ENCODE results near the gene ADCK2. TPM values are rescaled to one million over a fixed set of nuclear protein-coding genes. Genes with fewer than 3 reads are reported as not detected.
"Not testable (repeated sequence)": the region's sequence is repeated elsewhere in the genome, so short reads cannot be mapped to it uniquely, and the experiment has no call there.

ADCK2 gene, protein sequence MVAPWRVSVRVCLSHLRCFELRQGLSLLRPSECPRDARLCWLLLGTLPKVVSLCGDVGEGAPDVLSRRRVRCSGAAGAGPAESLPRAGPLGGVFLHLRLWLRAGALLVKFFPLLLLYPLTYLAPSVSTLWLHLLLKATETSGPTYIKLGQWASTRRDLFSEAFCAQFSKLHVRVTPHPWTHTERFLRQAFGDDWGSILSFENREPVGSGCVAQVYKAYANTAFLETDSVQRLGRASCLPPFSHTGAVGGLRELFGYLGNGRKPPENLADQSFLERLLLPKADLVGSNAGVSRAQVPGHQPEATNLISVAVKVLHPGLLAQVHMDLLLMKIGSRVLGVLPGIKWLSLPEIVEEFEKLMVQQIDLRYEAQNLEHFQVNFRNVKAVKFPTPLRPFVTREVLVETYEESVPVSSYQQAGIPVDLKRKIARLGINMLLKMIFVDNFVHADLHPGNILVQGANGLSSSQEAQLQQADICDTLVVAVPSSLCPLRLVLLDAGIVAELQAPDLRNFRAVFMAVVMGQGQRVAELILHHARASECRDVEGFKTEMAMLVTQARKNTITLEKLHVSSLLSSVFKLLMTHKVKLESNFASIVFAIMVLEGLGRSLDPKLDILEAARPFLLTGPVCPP
- 10 to 100 TPM; 19.8 to 40.4 (median 25.8) TPM for total RNA-seq

DNA sequence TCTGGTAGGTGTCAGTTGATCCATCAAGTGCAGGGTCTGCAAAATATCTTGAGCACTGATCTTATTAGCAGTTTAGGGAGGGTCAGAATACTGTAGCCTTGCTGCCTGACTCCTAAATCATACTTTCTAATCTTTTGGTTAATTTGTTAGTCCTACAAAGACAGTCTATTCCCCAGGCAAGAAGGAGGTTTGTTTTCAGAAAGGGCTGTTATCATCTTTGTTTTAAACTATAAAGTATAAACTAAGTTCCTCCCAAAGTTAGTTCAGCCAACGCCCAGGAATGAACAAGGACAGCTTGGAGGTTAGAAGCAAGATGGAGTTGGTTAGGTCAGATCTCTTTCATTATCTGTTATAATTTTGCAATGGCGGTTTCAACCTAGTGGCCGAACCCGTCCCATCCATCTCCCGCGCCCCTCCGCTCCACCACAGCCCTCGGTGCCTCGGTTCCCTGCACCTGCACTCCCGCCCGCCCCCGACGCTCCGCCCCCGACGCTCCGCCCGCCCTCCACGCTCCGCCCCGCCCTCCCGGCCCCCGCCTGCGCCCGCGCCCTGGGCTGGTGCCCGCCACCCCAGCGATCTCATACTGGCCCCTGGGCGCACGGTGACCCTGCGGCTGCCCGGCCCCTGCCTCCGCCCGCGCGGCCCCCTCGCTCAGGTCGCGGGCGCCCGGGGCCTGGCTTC is at the start of gene ADCK2:
Gene ADCK2 (plus strand): TSS at position 564 of the 681 bp plus-strand sequence. CDS start 386 bp downstream, outside the sequence.
- TF ChIP-seq POLR2A (IDR thresholded peaks at IDR 0.05), result peak in 1 of 2 donors; percentile 42
- TF ChIP-seq, protein P1, sequence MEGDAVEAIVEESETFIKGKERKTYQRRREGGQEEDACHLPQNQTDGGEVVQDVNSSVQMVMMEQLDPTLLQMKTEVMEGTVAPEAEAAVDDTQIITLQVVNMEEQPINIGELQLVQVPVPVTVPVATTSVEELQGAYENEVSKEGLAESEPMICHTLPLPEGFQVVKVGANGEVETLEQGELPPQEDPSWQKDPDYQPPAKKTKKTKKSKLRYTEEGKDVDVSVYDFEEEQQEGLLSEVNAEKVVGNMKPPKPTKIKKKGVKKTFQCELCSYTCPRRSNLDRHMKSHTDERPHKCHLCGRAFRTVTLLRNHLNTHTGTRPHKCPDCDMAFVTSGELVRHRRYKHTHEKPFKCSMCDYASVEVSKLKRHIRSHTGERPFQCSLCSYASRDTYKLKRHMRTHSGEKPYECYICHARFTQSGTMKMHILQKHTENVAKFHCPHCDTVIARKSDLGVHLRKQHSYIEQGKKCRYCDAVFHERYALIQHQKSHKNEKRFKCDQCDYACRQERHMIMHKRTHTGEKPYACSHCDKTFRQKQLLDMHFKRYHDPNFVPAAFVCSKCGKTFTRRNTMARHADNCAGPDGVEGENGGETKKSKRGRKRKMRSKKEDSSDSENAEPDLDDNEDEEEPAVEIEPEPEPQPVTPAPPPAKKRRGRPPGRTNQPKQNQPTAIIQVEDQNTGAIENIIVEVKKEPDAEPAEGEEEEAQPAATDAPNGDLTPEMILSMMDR (IDR thresholded peaks at IDR 0.05), result no peak
- no peaks in the 10 kb centered on the region for H3K27me3 ChIP-seq
- peak within 1 kb of the TSS; percentile 68 to 97 (median 82) for H3K4me3 ChIP-seq
- H3K36me3 ChIP-seq, result no peaks in the 10 kb centered on the region
- DNase-seq, result peak in 2 of 3 donors; percentile 74 to 82
- H3K9me3 ChIP-seq, result no peaks in the 10 kb centered on the region
- peaks cover 0 to 25% (median 8%) of the 10 kb centered on the region in 4 donors for H3K4me1 ChIP-seq
- H3K27ac ChIP-seq, result peak within 1 kb of the TSS; percentile 84 to 91 (median 89)

DNA sequence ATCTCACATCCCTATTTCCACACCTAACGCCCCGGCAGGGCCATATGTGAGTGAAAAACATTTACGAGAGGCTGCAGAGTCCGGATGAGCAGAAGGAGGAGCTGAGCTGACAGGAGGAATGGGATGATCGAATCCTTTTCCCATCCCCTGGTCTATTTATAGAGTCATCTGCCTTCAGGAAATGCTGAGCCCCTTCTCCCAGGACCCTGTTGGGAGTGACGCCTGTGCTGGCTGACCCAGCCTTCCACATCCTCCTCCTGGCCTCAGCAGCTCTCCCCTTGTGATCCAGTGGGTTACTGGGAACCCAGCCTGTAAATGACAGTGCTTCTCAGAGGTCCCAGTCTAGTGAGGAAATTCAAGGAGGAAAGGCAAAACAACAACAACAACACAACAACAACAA is 48.8 kb upstream of the ADCK2 start:
- H3K9me3 ChIP-seq, result no peaks in the 10 kb centered on the region
- TF ChIP-seq POLR2A (IDR thresholded peaks at IDR 0.05), result no peak
- TF ChIP-seq, protein P1 (IDR thresholded peaks at IDR 0.05), result no peak
- no peaks in the 10 kb centered on the region for H3K36me3 ChIP-seq
- no peak overlapping the region for H3K4me3 ChIP-seq
- peaks cover 0 to 8% (median 0%) of the 10 kb centered on the region in 4 donors for H3K4me1 ChIP-seq
- H3K27me3 ChIP-seq, result no peaks in the 10 kb centered on the region
- peak overlapping the region in 2 of 4 donors; percentile 10 to 62 for H3K27ac ChIP-seq
- DNase-seq, result no peak

DNA sequence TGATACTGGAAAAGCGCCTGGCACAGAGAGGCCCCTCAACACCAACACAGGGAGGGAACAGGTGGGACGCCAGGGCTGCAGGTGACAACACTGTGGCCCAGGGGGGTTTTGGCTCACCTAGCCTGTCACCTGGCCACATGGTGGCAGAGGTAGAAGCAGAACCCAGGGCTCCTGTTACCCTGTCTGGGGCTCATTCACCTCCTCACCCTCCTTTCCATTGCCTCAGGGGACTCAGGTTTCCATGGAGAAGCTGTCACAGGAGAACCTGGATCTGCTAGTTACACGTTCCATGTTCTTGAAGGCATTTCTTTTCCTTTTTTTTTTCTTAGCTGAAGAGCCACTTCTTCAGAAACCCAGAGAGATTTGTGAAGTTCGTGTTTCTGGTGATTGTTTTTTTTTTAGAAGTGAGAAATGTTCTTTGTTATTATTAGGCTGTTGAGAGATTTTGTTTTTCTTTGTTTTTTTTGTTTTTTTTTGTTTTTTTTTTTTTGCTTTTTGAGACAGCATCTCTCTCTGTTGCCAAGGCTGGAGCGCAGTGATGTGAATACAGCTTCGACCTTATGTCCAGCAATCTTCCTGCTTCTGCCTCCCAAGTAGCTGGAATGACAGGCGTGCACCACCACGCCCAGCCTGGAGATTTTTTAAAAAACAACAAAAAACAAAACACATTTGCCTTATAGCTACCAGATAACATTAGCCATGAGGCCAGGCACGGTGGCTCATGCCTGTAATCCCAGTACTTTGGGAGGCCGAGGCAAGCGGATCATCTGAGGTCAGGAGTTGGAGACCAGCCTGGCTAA is 48.2 kb upstream of the ADCK2 start:
- H3K27me3 ChIP-seq, result no peaks in the 10 kb centered on the region
- H3K9me3 ChIP-seq, result no peaks in the 10 kb centered on the region
- TF ChIP-seq, protein P1 (IDR thresholded peaks at IDR 0.05), result no peak
- no peak for TF ChIP-seq POLR2A (IDR thresholded peaks at IDR 0.05)
- DNase-seq, result no peak
- no peaks in the 10 kb centered on the region for H3K36me3 ChIP-seq
- peak overlapping the region in 2 of 4 donors; percentile 10 to 62 for H3K27ac ChIP-seq
- peaks cover 0 to 8% (median 0%) of the 10 kb centered on the region in 4 donors for H3K4me1 ChIP-seq
- no peak overlapping the region for H3K4me3 ChIP-seq

DNA sequence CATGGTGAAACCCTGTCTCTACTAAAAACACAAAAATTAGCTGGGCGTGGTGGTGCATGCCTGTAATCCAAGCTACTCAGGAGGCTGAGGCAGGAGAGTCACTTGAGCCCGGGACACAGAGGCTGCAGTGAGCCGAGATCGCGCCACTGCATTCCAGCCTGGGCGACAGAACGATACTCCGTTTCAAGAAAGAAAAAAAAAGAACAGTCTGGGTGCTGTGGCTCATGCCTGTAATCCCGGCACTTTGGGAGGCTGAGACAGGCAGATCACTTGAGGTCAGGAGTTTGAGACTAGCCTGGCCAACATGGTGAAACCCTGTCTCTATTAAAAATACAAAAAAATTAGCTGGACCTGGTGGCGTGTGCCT is 47.6 kb upstream of the ADCK2 start:
- H3K27me3 ChIP-seq, H3K4me1 ChIP-seq, DNase-seq, H3K4me3 ChIP-seq, H3K9me3 ChIP-seq, H3K36me3 ChIP-seq: not testable (repeated sequence)
- peak overlapping the region in 1 of 4 donors; percentile 62 for H3K27ac ChIP-seq

DNA sequence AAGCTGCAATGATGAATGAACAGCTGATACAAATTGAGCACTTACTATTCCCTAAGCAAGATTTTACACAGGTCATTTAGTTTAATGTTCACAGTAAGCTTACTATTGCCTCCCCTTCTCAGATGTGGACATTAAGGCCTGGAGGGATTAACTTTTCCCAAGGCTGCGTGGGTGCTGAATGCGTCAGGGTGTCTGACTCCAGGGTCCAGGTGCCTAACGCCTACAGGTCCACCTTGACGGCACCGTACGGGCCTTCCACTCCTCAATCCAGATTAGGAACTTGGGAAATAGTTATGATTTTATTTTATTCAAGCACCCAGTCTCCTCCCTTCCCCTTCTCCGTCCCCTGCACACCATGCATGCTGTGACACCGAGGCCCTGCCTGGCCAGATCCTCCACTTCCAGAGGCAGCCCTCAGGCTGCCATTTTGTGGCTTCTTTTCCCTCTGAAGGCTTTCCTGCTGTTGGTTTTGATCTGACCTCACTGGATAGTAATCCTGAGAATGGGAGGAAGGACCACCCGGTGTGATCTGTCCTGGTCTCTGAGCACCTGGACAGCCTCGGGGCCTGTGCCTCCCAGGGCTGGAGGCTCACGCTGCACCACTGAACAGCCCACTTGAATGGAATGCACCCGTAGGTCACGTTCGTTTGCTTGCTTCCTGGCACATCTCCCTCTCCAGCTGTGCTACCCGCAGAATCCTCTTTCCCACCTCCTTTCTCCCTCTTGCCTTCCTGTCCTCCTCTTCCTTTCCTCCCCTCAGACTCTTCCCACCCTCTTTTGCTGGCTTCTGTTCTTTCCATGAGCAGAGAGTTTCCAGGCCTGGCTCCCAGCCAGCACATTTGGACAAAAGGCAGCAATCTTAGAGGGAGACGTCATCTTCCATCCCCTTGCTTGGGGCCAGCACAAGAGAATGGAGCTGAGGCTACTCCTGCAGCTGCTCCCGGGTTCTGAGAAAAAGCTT is 46.6 kb upstream of the ADCK2 start:
- DNase-seq, result peak in 2 of 3 donors; percentile 63 to 83
- Histone ChIP-seq H3K4me3 (no peak overlapping the region), H3K27ac (peak overlapping the region; percentile 5 to 70 (median 43)), H3K36me3 (no peaks in the 10 kb centered on the region), H3K4me1 (peaks cover 0 to 10% (median 0%) of the 10 kb centered on the region in 4 donors), H3K27me3 (no peaks in the 10 kb centered on the region), H3K9me3 (no peaks in the 10 kb centered on the region)
- TF ChIP-seq, protein P1 (IDR thresholded peaks at IDR 0.05), result no peak

Measured in Peyer's patch (tissue), 4 donors.